ENCODE data around the gene MPDZ. TPM values are rescaled to one million over a fixed set of nuclear protein-coding genes. Genes with fewer than 3 reads are reported as not detected.

Gene MPDZ
- total and polyA plus RNA-seq, 2 of the 4 experiments (the other 2 are of a cell fraction) = 18.8 to 39.3 TPM

DNA sequence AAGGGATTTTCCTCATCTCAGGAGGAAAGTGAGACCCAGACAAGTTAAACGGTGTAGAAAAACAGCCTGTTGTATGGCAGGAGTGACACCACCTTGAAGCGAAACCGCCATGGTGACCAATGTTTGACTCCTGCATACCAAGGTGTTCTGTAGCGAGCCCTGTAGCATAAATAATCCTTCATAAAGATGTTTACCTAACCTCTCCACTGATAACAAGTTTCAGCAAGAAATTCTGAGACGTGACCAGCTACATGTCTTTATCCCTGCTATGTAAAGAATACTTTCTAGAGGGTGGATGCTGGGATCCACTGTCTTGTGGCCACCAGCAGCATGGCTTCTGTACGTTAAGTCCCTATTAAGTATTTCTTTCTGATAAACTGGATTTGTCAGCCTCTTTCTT is 148.1 kb downstream of the MPDZ start:
- no peak overlapping the region for H3K9ac ChIP-seq (ENCODE audit: low read depth, low read length)
- H3K56ac ChIP-seq (ENCODE audit: extremely low read depth, insufficient read depth, low read length) = no peak overlapping the region
- peaks cover 6% of the 10 kb centered on the region for H3K4me1 ChIP-seq (ENCODE audit: control insufficient read depth, insufficient read depth, low read length)
- ChIA-PET CTCF (interaction anchor here (0.5 to 0.6 kb wide), 2 partner anchors 554 to 952 kb away, joined by 3 to 4 read pairs; no protein-coding TSS in a partner anchor), POLR2A (ENCODE audit: unreplicated experiment) (no interaction called here)
- TF ChIP-seq MXI1 (IDR thresholded peaks at IDR 0.05; ENCODE audit: borderline replicate concordance, low read depth, low read length) = no peak
- in situ Hi-C loops (cut with MboI; ENCODE audit: low sequenced_read_pairs) (no loop called here), intact Hi-C loops (cut with micrococcal nuclease) (no loop called here), dilution Hi-C loops (cut with HindIII; ENCODE audit: low sequenced_read_pairs, unreplicated experiment) (no loop called here)
- H2AK9ac ChIP-seq (replicated peaks; ENCODE audit: low read depth, low read length, poor library complexity) = no peak overlapping the region
- H3K4ac ChIP-seq (ENCODE audit: low read depth, low read length) = no peak overlapping the region
- no peak overlapping the region for H4K5ac ChIP-seq (ENCODE audit: low read depth, low read length)
- no peak overlapping the region for H2BK5ac ChIP-seq (ENCODE audit: low read depth, low read length, poor library complexity, severe bottlenecking)
- H3K18ac ChIP-seq (ENCODE audit: low read depth, low read length) = no peak overlapping the region
- no peak overlapping the region for H3K4me2 ChIP-seq (ENCODE audit: low read depth, low read length)
- no peak overlapping the region for H2BK15ac ChIP-seq (ENCODE audit: low read depth, low read length)
- no peak overlapping the region for H2AFZ ChIP-seq (replicated peaks; ENCODE audit: low read length, poor library complexity)
- H4K8ac ChIP-seq (ENCODE audit: low read depth in 2 of 2, low read length in 2 of 2) = no peak overlapping the region
- no peaks in the 10 kb centered on the region; a peak in 1 of 4 replicates for H3K79me1 ChIP-seq (ENCODE audit: low read depth in 1 of 2, low read length in 2 of 2)
- DNase-seq (no peak), ATAC-seq (ENCODE audit: low read depth) (no peak)
- H3K4me3 ChIP-seq (ENCODE audit: insufficient read depth, low read depth, low read length) = no peak overlapping the region
- no peaks in the 10 kb centered on the region for H3K27me3 ChIP-seq (ENCODE audit: control insufficient read depth, insufficient read depth, low read length)
- H2BK20ac ChIP-seq (ENCODE audit: low read depth, low read length) = no peak overlapping the region
- no CpG with 5 or more reads among the region's 6 CpGs for WGBS, 2 experiments (ENCODE audit: extremely low coverage in 2 of 2, insufficient read length in 1 of 2)
- no TSS peak for BruUV-seq (replicated peaks)
- no peak overlapping the region for H3K23ac ChIP-seq (ENCODE audit: low read depth, low read length)
- H3K9me3 ChIP-seq (ENCODE audit: control insufficient read depth, insufficient read depth, low read length) = no peaks in the 10 kb centered on the region
- H4K20me1 ChIP-seq (ENCODE audit: insufficient read depth, low read length) = no peaks in the 10 kb centered on the region
- no peak overlapping the region for H4K91ac ChIP-seq (ENCODE audit: insufficient read depth, low read depth, low read length)
- H3K36me3 ChIP-seq (ENCODE audit: control insufficient read depth, insufficient read depth, low read length) = peaks cover 17% of the 10 kb centered on the region
- peaks cover 4% of the 10 kb centered on the region; the same call in 1 of the 2 replicates for H3K9me1 ChIP-seq (ENCODE audit: insufficient read depth, low read length)
- H2AK5ac ChIP-seq (ENCODE audit: low read depth, low read length) = no peak overlapping the region
- no peak overlapping the region for H3K27ac ChIP-seq (ENCODE audit: insufficient read depth, low read length)
- H2BK120ac ChIP-seq (ENCODE audit: low read depth, low read length) = no peak overlapping the region
- H3K14ac ChIP-seq (replicated peaks; ENCODE audit: low read depth, low read length) = no peak overlapping the region
